ENCODE data around the gene TRIO.

TRIO gene

DNA sequence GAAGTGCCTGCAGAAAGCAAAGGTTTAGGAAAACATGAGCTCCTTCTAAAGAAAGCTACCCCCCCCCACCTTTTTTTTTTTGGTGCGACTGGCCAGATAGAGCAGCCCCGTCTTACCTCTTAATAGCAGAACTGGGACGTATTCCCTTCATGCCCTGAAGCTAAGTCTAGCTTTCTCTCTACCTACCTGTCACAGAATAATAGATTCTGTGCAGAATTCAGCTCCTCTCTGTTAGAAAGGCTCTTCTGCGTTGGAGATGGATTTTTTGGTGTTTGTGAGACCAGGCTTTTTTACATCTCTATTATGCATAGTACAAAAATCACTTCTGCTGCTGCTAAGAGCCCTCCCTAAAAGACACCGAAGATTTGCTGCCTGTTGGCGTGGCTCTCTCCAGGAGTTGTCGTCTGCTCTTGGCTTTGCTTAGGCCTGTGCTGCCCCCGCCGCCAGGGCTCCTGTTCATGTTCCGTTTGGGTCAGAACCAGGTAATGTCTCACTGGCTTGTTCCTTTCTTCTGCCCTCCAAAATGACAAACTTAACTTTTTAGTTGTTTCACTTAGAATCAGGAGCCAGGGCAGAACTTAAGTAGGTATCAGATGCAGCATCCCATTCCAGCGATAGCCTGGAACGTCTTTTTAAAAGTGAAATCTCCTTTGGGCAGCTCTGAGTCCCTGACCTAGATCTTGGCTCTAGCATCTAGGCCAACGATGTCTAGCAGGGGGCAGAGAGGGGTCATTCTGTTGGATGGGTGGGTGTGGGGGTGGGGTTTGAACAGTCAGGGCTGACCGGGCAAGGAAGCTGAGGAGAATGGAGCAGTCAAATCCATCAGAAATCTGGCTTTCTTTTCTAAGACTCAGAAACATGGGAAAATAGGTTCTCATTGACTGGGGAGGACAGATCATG is 2.5 kb downstream of the TRIO start:
- DNase-seq: peak in 3 of 58 donors; percentile 6 to 10 (median 9)

DNA sequence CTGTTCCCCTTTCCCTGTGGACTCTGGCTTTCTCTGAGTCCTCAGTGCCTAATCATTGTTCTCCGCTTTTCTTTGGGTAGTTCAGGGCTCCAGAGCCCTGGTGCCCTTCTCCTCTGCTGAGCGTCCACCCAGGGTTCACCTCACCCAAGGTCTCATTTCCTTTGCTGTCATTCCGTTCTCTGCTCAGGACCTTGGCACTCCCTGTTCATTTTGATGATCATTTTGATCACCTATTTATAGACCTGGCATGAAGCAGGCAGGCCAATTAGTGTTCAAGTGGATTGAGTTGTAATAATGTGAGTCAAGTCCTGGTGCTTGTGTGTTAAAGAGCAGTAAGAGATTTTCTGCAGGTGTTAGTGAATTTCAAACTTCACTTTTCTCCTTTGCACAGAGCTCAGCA is 3.6 kb downstream of the TRIO start:
- no peak for DNase-seq

DNA sequence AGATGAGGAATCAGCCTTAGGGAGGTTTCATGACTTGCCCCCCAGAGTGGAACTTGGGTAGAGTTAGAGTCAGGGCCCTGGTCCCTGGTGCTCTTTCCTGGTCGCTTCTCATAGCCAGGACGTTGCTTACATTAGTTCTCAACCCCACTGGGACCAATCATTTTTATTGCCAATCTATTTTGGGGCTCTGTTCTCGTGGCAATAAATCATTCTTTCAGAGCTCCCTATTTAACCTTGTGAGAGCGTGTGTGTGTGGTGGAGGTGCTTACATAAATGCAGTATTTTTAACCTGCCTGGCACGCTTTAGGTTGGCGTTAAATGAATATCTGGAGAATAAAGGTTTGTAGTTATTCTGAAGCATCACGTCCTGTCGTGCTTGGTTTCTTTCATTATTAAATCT is 4.1 kb downstream of the TRIO start:
- DNase-seq: no peak

DNA sequence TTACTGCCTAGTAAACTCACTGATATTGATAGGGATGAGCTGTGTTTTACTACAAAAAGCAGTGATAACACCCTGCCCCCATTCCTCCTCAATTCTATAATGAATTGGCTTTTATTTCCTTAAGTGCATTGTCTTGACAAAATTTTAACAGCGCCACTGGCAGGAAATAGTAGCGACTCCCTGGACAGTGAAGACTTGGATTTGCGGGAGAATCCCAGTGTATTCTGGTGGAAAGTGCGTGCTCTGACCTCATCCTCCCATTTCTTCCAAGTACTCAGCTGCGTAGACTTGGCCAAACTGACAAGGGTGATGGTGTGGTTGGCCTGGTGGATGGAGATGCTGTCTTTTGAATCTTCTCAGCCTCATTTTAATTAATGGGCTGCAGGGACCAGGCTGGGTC is 5.3 kb downstream of the TRIO start:
- DNase-seq: no peak

DNA sequence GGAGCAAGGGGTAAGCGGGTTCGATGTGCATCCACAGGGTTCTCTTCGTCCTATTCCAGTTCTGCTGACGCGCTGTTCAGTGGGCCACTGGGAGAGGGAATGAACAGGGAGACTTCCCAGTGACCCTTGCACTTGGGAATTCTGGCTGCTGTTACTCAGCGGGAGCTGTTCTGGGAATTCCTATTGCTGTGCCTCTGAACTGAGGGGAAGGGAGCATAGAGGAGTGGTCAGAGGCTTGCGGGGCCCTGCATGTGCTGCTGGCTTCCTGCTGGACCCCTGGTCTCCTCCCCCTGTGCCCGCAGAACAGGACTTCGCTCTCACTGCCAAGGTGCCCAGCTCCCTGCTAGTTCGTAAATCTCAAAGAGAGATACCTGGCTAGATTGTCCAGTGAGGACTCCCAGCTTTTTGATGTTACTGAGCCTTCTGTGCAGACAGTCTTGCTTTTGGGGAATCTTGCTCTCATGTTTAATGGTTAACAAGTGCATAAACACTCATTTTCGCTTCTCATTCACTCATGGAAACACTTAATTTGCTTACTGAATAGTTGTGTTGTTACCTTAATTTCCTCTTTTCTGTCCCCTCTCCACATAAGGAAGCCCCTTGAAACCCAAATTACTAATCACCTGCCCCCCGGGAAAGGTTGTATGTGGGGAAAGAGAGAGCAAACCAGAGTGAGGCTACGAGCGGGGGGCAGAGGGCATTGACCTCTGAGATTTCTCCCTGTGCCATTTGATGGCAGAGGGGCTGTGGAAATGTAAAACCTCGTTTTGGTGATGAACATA is 5.9 kb downstream of the TRIO start:
- DNase-seq: no peak

DNA sequence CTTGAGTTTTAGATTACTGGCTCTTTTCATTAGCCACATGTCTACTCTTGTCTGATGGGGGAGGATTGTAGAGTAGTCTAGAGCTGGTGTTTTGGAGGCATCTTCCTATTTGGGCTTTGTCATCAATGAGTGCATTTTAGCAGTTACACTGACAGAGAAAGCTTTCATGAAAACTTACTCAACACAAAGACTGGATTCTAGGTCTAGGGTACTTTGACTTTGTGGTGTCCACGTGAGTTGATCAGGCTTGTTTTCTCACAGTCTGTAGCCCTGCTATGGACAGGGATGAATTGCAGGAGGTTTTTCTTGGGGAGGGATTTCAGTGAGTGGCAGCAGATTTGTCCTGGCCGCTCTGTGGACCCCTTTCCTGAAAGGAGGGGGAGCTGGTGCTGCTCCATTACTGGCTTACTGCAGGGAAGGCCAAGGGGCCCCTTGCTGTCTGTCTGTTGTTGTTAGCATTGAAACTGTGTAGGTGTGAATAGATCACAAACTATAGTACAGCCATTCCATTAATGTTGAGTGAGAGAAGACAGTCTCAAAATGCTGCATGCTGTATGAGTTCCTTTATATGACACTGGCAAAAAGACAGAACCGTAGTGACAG is 6.6 kb downstream of the TRIO start:
- DNase-seq: no peak

DNA sequence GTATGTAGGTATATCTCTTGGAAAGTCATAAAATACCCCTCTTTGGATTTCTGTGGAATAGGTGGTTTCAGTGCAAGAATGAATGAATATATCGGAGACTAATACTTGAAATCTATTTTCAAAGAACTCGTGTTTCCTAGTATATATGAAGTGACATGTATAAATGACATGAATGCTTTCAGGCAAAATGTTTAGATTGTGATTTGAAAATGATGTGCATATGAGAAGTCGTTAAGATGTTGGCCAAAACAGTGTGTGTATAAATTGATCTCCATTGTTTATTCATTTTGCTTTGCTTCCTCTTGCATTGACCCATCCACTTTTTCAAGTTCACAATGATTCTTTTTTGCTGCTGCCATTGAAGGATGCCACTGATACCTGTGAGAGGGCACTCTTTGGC is 8.3 kb downstream of the TRIO start:
- no peak for DNase-seq

DNA sequence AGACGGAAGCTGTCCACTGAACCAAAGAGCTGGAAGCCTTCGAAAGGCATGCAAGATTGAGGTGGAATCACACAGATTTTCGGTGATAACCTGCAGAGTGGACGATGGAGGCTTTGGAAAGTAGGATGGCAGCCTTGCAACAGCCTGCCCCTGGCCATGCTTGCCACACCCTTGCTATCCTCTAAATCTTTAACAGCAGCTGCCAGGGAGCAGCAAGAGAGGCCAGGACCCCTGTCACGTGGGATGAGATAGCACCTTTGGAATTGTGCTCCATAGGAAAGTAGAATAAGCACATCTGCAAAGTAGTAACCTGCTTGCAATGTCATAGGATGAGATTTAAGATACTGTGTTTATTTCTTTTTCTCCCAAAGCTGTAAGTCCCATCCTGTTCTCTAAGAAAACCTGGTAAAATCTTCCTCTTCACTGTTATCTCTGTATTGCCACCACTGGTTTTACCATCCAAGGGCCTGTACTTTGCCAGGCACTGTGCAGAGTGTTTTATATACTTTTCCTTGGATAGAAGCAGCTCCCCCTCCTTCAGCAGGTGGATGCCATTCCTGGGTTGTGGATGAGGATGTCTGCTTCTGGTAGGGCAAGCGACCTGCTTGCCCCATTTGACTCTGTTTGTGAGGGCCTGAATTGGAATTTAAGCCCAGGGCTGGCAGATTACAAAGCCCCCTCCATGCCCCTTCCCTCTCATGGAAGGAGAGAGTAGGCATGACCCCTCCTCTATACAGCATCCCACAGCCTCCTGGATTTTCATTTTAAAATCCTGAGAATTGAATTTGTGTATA is 10.1 kb downstream of the TRIO start:
- DNase-seq: no peak

DNA sequence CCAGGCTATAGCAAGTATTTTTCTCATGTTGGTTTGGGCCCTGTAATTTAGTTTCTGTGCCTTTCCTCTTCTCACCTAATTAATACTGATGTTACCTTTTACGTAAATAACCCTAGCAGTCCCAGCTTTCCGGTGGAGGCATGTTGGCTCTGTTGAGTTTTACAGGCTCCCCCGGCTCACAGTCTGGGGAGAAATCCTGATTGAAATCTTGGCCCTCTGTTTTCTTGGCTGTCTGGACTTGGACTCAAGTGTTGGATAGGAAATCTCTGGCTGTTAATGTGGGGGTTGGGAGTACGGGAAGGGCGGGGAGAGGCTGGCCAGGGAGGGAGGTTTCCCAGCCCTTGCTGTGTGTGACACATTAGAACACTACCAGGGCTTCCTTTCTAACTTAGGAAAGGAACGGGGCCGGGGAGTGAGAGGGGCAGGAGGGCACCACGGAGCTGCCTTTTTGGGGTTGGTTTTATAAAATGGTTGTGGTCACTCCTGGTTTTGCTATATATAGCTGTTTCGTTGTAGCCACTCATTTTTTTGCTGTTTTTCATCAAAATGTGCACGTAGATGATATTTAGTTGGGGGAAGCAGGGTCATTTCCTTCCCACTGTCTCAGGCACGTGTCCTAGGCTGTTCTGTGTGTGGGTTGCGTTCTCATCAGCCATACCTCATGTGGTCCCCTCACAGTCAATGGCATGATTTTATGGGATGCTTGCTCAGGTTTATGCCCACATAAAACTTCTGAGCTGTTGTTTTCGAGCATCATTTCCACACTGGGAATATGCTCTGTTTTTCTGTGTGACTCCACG is 11.0 kb downstream of the TRIO start:
- peak in 29 of 58 donors; percentile 5 to 69 (median 23) for DNase-seq

DNA sequence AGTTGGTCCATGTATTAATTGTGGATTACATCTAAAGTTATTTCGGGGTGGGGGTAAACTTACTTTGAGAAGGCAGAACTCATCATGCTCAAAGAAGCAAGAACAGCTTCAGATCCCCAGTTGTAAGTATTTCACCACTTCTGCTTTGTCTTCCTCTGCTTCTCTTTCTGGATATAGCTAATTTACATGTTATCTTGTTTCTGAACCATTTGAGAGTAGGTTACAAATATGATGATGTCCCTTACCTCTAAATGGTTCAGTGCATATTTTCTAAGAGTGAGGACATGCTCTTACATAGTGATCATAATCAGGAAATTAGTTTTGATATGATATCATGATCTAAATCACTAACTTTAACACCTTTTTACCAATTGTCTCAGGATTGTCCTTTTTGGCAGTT is 11.9 kb downstream of the TRIO start:
- no peak for DNase-seq

DNA sequence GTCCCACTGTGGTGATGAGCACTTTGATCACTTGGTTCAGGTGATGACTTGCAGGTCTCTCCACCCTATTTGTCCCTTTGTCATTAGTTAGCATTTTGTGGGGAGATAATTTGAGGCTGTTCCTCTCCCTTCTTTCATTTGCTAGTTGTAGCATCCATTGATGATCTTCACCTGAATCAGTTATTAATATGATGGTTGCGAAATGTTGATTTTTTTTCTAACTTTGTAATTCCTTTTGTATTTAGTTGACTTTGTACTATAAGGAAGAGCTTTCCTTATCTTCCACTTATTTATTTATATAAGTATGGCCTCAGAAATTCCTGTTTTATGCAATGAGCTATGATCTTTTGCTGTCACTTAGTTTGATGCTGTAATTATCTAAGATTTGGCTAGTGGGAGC is 12.6 kb downstream of the TRIO start:
- DNase-seq: no peak

DNA sequence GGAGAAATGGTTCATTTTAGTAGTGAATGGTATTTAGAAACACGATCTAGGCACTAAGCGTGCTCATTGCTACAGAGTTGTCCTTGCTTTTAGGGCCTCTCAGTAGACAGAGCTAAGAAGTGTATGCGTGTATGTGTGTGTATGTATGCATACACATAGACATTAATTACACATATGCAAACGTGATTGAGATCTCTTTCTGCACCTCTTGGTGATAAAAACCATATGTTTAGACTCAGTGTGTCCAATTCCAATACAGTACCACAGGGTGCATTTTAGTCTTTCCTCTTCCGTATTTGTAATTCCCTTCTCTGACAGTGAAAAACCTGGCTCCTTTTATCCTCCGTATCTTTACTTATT is 13.1 kb downstream of the TRIO start:
- no peak for DNase-seq

DNA sequence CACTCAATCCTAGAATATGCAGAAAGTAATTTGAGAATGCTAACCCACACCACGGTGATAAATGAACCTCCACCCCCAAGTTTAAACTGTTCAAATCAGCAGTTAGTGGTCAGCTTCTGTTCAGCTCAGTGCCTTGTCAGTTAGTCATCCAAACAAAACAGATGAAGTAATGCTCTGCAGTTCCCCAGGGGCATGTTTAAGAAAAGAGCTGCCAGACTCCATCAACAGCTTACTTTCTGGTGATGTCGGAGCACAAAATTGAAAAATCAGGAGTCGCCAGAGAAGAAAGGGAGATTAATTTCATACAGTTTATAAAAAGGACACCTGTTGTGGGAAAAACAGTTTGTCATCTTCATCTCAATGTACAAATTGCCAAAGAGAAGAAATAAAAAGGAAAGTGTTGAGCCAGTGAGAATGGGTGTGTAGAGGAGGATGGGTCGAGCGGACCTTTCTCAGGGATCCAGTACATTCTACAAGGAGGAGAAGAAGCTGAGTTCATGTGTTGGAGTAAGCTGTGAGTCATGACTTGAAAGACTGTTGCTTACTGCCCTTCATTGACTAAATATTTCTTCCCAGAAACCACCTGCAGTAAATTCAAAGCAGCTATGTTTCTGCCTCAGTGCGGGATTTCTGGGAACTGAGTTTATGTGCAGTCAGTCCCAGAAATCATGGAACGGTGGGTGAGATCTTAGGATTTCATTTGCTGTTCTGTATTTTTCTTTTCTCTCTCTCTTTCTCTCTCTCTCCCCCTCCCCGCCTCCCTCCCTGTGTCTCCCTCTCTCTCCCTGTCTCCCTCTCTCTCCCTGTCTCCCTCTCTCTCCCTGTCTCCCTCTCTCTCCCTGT is 13.7 kb downstream of the TRIO start:
- peak in 1 of 58 donors; percentile 40 for DNase-seq

DNA sequence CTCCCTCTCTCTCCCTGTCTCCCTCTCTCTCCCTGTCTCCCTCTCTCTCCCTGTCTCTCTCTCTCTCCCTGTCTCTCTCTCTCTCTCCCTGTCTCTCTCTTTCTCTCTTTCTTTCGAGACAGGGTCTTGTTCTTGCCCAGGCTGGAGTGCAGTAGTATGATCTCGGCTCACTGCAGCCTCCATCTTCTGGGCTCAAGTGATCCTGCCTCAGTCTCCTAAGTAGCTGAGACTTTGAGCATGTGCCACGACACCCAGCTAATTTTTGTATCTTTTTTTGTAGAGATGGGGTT is 14.3 kb downstream of the TRIO start:
- DNase-seq: no peak

DNA sequence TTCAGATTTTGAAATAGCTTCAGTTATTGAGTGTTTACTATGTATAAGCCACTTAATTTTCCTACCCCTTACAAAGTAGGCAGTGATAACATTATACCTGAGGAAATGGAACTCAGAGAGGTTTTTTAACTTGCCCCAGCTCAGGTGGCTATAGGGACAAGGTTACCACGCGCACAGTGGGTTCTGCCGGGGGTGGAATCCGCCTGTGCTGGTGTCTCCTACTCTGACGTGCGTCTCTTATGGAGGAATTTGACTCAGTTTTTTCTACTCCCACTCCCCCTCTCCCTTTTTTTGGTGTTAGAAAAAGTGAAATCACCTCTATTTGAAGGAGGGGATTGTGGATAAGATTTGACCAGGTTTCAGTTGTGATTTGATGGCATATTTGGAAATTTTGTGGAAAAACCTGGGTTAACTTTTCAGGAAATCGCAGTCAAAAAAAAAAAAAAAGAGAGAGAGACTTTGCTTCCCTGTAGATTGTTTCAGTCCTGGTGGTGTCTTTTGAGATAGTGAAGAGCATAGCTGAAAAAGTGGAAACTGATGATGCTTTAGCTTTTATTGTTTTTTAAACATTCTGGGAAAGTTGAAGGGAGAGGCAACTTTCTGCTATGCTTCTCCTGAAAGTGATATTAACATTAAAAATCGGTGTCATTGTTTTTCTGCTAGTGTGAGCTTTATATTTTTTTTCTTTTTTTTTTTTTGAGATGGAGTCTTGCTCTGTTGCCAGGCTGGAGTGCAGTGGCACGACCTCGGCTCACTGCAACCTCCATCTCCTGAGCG is 15.9 kb downstream of the TRIO start:
- DNase-seq: no peak

DNA sequence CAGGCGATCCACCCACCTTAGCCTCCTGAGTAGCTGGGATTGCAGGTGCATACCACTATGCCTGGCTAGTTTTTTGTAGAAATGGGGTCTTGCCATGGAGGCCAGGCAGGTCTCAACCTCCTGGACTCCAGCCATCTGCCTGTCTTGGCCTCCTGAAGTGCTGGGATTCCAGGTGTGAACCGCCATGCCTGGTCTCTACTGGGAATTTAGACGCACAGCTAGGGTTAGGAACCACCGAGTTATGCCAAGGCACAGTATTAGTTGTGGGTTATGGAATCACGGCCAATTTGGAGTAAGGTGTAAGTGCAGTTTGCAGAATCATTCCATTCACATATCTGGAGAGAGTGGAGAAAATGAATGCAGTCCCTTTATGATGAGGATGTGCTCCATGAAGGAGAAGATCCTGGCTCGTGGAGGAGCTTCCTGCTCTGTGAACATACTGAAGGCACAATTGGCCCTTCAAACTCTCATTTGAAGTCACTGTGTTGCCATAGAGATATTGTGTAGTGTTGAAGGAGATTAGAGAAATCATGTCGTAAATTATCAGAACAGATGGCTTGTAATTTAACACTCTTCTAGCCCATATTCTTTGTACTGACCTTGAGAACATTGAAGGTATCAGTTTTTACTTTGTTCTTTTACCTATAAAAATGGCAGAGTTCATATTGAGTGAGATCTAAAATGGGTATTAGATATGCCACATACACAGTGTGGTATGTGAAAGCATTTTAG is 18.8 kb downstream of the TRIO start:
- DNase-seq: no peak

DNA sequence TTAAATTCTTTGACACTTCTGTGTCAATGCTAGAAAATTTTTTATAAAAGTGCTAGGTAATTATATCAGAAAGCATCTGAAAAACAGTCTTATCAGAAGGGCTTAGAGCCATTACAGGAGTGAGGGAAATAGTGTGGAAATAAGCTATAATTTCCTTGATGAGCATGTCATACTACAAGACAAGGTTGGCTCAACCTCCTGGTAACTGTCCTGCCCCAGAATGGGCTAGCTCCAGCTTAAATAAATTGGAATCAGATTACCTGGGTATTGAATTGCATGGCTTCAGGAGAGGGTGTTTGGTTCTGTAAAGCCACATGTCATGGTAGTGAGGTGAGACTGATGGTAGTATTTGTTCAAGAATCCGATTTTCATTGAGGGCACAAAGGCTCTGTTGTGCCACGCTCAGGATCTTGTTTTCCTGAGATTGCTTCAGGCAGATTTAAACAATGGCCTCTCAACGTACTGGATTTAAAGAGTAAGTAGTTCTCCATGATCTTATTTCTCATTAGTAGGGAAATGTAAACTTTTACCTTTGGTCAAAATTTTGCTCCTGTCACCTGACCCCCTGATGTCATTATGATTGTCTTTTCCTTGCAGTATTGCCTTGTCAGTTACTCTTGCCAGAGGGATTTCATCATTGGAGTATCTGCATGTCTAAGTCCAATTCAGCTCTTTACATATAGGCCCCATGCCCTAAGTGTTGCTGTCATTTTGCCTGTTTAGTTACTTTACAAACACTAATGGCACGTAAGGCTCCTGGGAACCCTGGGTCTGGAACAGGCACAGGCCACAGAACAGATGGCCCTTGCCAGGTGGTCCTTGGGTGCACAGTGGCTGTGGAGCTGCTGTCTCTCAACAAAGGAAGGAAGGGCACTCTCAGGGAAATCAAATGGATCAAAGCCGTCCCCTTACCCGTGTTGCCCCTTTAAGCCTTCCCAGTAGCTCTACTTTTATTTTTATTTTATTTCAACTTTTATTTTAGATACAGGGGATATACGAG is 21.3 kb downstream of the TRIO start:
- no peak for DNase-seq
